GM18873 (cell line): Measurements from ENCODE around the gene ITPKB.
"Not testable (repeated sequence)": the region's sequence is repeated elsewhere in the genome, so short reads cannot be mapped to it uniquely, and the experiment has no call there.

ENCODE experiments used
- ATAC-seq: cut with Tn5 transposase; IDR thresholded peaks from one replicate; pipeline ENCODE4 v1.9.1; 2021; ENCODE audit warnings: mild to moderate bottlenecking, moderate library complexity, moderate number of reproducible peaks; ENCODE audit not compliant: unreplicated experiment, low FRiP score

Gene ITPKB

GRCh38 chr1:226738995-226739695 is at the start of gene ITPKB:
Gene ITPKB (minus strand): TSS chr1:226739282. CDS start chr1:226737458, 1,824 bp downstream.
- no peak for ATAC-seq

GRCh38 chr1:226787638-226788037 is 48.6 kb upstream of the ITPKB start:
- ATAC-seq, result no peak

GRCh38 chr1:226787071-226787470 is 48.0 kb upstream of the ITPKB start:
- ATAC-seq, result no peak

- no peak for ATAC-seq
Observed at GRCh38 chr1:226786550-226786949, 47.5 kb upstream of the ITPKB start.

GRCh38 chr1:226785805-226786204 is 46.7 kb upstream of the ITPKB start:
- ATAC-seq, result no peak

- ATAC-seq, result no peak
Observed at GRCh38 chr1:226784081-226785049, 45.3 kb upstream of the ITPKB start.

GRCh38 chr1:226782845-226783601 is 43.9 kb upstream of the ITPKB start:
- ATAC-seq, result no peak

GRCh38 chr1:226781937-226782609 is 43.0 kb upstream of the ITPKB start:
- no peak for ATAC-seq

- no peak for ATAC-seq
Observed at GRCh38 chr1:226779561-226779960, 40.5 kb upstream of the ITPKB start.

GRCh38 chr1:226778657-226779058 is 39.6 kb upstream of the ITPKB start:
- no peak for ATAC-seq

GRCh38 chr1:226776975-226777374 is 37.9 kb upstream of the ITPKB start:
- ATAC-seq, result no peak

GRCh38 chr1:226776066-226776465 is 37.0 kb upstream of the ITPKB start:
- no peak for ATAC-seq

- peak; percentile 74 for ATAC-seq
Observed at GRCh38 chr1:226772446-226773139, 33.5 kb upstream of the ITPKB start.

GRCh38 chr1:226767170-226767569 is 28.1 kb upstream of the ITPKB start:
- not testable (repeated sequence) for ATAC-seq

- no peak for ATAC-seq
Observed at GRCh38 chr1:226766565-226766964, 27.5 kb upstream of the ITPKB start.

GRCh38 chr1:226764533-226764932 is 25.5 kb upstream of the ITPKB start:
- ATAC-seq, result peak; percentile 77

- ATAC-seq, result no peak
Observed at GRCh38 chr1:226763905-226764264, 24.8 kb upstream of the ITPKB start.

GRCh38 chr1:226762988-226763904 is 24.2 kb upstream of the ITPKB start:
- ATAC-seq, result no peak

GRCh38 chr1:226762055-226762454 is 23.0 kb upstream of the ITPKB start:
- no peak for ATAC-seq
